WTC11 (cell line): ENCODE measurements around the gene JADE3. TPM values are rescaled to one million over a fixed set of nuclear protein-coding genes. Genes with fewer than 3 reads are reported as not detected.

Experiments used
- ATAC-seq: fragments of 200-7000 bp; cut with Tn5 transposase; 2 replicates; pipeline ENCODE4 v1.10.0; 2021; ENCODE audit warnings: mild to moderate bottlenecking, moderate library complexity
- CTCF ChIA-PET: fragments of 300-600 bp; sonication (Branson Sonifier 250); formaldehyde crosslinking; loops from one replicate; lab custom pipeline; 2021; ENCODE audit warnings: antibody characterized with exemption; lab: Charles Lee
- POLR2A ChIA-PET: fragments of 350-600 bp; sonication (Branson Sonifier 250); formaldehyde crosslinking; loops from one replicate; lab custom pipeline; 2021; ENCODE audit warnings: antibody characterized with exemption; lab: Charles Lee
- DNase-seq: peaks from one replicate; pipeline ENCODE4 v3.0.0; 2021; ENCODE audit warnings: low spot score
- H3K27ac Mint-ChIP-seq: 2 replicates; pipeline ENCODE4 v1.8.0; 2021; ENCODE audit warnings: mixed read lengths
- H3K27me3 Mint-ChIP-seq: 2 replicates; pipeline ENCODE4 v1.8.0; 2021; ENCODE audit warnings: low read depth, mild to moderate bottlenecking, moderate library complexity, mixed read lengths
- H3K36me3 Mint-ChIP-seq: 2 replicates; pipeline ENCODE4 v1.8.0; 2021; ENCODE audit warnings: mixed read lengths
- H3K4me1 Mint-ChIP-seq: 2 replicates; pipeline ENCODE4 v1.8.0; 2022; ENCODE audit warnings: mixed read lengths
- H3K4me3 Mint-ChIP-seq: 2 replicates; pipeline ENCODE4 v1.8.0; 2021; ENCODE audit warnings: mild to moderate bottlenecking, moderate library complexity, mixed read lengths
- H3K9me3 Mint-ChIP-seq: 2 replicates; pipeline ENCODE4 v1.8.0; 2021; ENCODE audit warnings: mixed read lengths
- ATF2 ChIP-seq: sonication (generic); formaldehyde crosslinking; IDR thresholded peaks from 2 replicates; pipeline ENCODE4 v1.8.1; 2022; ENCODE audit warnings: low read depth, missing genetic modification reagents, borderline replicate concordance
- CTCF ChIP-seq: fragments of 200-600 bp; IDR thresholded peaks from 2 replicates; pipeline ENCODE4 v1.8.0; 2022; ENCODE audit warnings: antibody characterized with exemption
- ELF4 ChIP-seq: sonication (generic); formaldehyde crosslinking; IDR thresholded peaks from 2 replicates; pipeline ENCODE4 v1.8.1; 2022; ENCODE audit warnings: low read depth, mild to moderate bottlenecking, moderate library complexity, missing genetic modification reagents
- HMGXB4 ChIP-seq: sonication (generic); formaldehyde crosslinking; IDR thresholded peaks from 2 replicates; pipeline ENCODE4 v1.8.1; 2023; ENCODE audit warnings: mild to moderate bottlenecking, moderate library complexity, missing genetic modification reagents
- IRF1 ChIP-seq: sonication (generic); formaldehyde crosslinking; IDR thresholded peaks from 2 replicates; pipeline ENCODE4 v1.8.0; 2023; ENCODE audit warnings: missing genetic modification reagents
- KAT7 ChIP-seq: sonication (generic); formaldehyde crosslinking; IDR thresholded peaks from 2 replicates; pipeline ENCODE4 v1.8.1; 2023; ENCODE audit warnings: missing genetic modification reagents, mild to moderate bottlenecking, borderline replicate concordance
- MAX ChIP-seq: sonication (generic); formaldehyde crosslinking; IDR thresholded peaks from 2 replicates; pipeline ENCODE4 v1.8.0; 2022; ENCODE audit warnings: mild to moderate bottlenecking, missing genetic modification reagents
- MLX ChIP-seq: sonication (generic); formaldehyde crosslinking; IDR thresholded peaks from 2 replicates; pipeline ENCODE4 v1.8.1; 2023; ENCODE audit warnings: mild to moderate bottlenecking, missing genetic modification reagents, moderate library complexity
- NFYB ChIP-seq: sonication (generic); formaldehyde crosslinking; conservative IDR thresholded peaks from 2 replicates; pipeline ENCODE4 v1.8.0; 2022; ENCODE audit warnings: low read depth, missing genetic modification reagents
- NR2C2 ChIP-seq: sonication (generic); formaldehyde crosslinking; IDR thresholded peaks from 2 replicates; pipeline ENCODE4 v1.8.0; 2022; ENCODE audit warnings: mild to moderate bottlenecking, missing genetic modification reagents
- NR3C1 ChIP-seq: sonication (generic); formaldehyde crosslinking; conservative IDR thresholded peaks from 2 replicates; pipeline ENCODE4 v1.8.1; 2023; ENCODE audit warnings: low read depth, mild to moderate bottlenecking, missing genetic modification reagents
- TEAD1 ChIP-seq: sonication (generic); formaldehyde crosslinking; IDR thresholded peaks from 2 replicates; pipeline ENCODE4 v1.8.0; 2022; ENCODE audit warnings: mild to moderate bottlenecking, missing genetic modification reagents
- TP53 ChIP-seq: sonication (generic); formaldehyde crosslinking; IDR thresholded peaks from 2 replicates; pipeline ENCODE4 v1.8.1; 2023; ENCODE audit warnings: mild to moderate bottlenecking, missing genetic modification reagents
- USF1 ChIP-seq: sonication (generic); formaldehyde crosslinking; IDR thresholded peaks from 2 replicates; pipeline ENCODE4 v1.8.0; 2022; ENCODE audit warnings: mild to moderate bottlenecking, missing genetic modification reagents
- ZNF317 ChIP-seq: sonication (generic); formaldehyde crosslinking; IDR thresholded peaks from 2 replicates; pipeline ENCODE4 v1.8.1; 2023; ENCODE audit warnings: low read depth, mild to moderate bottlenecking, moderate library complexity, missing genetic modification reagents, borderline replicate concordance
- ZNF671 ChIP-seq: fragments of 250-450 bp; sonication (Bioruptor Pico); IDR thresholded peaks from 2 replicates; pipeline ENCODE4 v1.8.0; 2021; ENCODE audit warnings: mild to moderate bottlenecking
- total RNA-seq: library from RNA; stranded (reverse); gene quantifications from 3 replicates; pipeline ENCODE4 v1.2.3, GENCODE V29; 2021
- TF ChIP-seq, protein P1 (sequence below): sonication (generic); formaldehyde crosslinking; IDR thresholded peaks from 2 replicates; pipeline ENCODE4 v1.8.1; 2022; ENCODE audit warnings: missing genetic modification reagents, borderline replicate concordance
- TF ChIP-seq, protein P2 (sequence below): sonication (generic); formaldehyde crosslinking; IDR thresholded peaks from 2 replicates; pipeline ENCODE4 v1.8.1; 2023; ENCODE audit warnings: mild to moderate bottlenecking, missing genetic modification reagents

Gene JADE3
- total RNA-seq, 1 experiment from 2014 or later: 19.2 TPM

GRCh38 chrX:46991664-46992063, 79.4 kb downstream of the JADE3 start:
- POLR2A ChIA-PET: no interaction called here
- CTCF ChIA-PET: no interaction called here
- peaks cover 13% of the 10 kb centered on the region; the same call in 1 of the 2 replicates for H3K36me3 Mint-ChIP-seq
- TF ChIP-seq CTCF (no peak), NR2C2 (CRISPR knock-in tag) (no peak)
- TF ChIP-seq, all 79 proteins: peak for 0
- Mint-ChIP-seq H3K4me3 (0 out of 2 replicates have a peak overlapping the region, but pooled peaks have one; percentile 24), H3K27me3 (no peaks in the 10 kb centered on the region), H3K9me3 (no peaks in the 10 kb centered on the region), H3K27ac (peak overlapping the region; percentile 76), H3K4me1 (peaks cover 31% of the 10 kb centered on the region)
- no peak for DNase-seq
- ATAC-seq: peak; percentile 32; the same call in 1 of the 2 replicates

GRCh38 chrX:46992070-46992469, 79.8 kb downstream of the JADE3 start:
- H3K27ac Mint-ChIP-seq: peak overlapping the region; percentile 76
- POLR2A ChIA-PET: no interaction called here
- CTCF ChIA-PET: no interaction called here
- peaks cover 13% of the 10 kb centered on the region; the same call in 1 of the 2 replicates for H3K36me3 Mint-ChIP-seq
- DNase-seq: no peak
- no peak for TF ChIP-seq HMGXB4 (CRISPR knock-in tag)
- no peak for TF ChIP-seq IRF1
- TF ChIP-seq, protein P1, sequence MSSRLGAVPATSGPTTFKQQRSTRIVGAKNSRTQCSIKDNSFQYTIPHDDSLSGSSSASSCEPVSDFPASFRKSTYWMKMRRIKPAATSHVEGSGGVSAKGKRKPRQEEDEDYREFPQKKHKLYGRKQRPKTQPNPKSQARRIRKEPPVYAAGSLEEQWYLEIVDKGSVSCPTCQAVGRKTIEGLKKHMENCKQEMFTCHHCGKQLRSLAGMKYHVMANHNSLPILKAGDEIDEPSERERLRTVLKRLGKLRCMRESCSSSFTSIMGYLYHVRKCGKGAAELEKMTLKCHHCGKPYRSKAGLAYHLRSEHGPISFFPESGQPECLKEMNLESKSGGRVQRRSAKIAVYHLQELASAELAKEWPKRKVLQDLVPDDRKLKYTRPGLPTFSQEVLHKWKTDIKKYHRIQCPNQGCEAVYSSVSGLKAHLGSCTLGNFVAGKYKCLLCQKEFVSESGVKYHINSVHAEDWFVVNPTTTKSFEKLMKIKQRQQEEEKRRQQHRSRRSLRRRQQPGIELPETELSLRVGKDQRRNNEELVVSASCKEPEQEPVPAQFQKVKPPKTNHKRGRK (CRISPR knock-in tag): no peak
- TF ChIP-seq NFYB (CRISPR knock-in tag): no peak
- no peak for TF ChIP-seq ZNF317 (CRISPR knock-in tag)
- TF ChIP-seq TP53 (CRISPR knock-in tag): no peak
- no peak for TF ChIP-seq KAT7 (CRISPR knock-in tag)
- TF ChIP-seq ZNF671 (CRISPR knock-in tag): no peak
- TF ChIP-seq, protein P2, sequence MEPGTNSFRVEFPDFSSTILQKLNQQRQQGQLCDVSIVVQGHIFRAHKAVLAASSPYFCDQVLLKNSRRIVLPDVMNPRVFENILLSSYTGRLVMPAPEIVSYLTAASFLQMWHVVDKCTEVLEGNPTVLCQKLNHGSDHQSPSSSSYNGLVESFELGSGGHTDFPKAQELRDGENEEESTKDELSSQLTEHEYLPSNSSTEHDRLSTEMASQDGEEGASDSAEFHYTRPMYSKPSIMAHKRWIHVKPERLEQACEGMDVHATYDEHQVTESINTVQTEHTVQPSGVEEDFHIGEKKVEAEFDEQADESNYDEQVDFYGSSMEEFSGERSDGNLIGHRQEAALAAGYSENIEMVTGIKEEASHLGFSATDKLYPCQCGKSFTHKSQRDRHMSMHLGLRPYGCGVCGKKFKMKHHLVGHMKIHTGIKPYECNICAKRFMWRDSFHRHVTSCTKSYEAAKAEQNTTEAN (CRISPR knock-in tag): no peak
- no peak for TF ChIP-seq ELF4
- TF ChIP-seq MAX (CRISPR knock-in tag): no peak
- no peak for TF ChIP-seq TEAD1 (CRISPR knock-in tag)
- TF ChIP-seq MLX (CRISPR knock-in tag): no peak
- no peak for TF ChIP-seq NR3C1
- no peak for TF ChIP-seq ATF2
- no peak for TF ChIP-seq USF1 (CRISPR knock-in tag)
- TF ChIP-seq, all 79 proteins: peak for 0
- peak; percentile 57 for ATAC-seq
- no peaks in the 10 kb centered on the region for H3K9me3 Mint-ChIP-seq
- H3K4me3 Mint-ChIP-seq: peak overlapping the region; percentile 24; the same call in 1 of the 2 replicates
- H3K4me1 Mint-ChIP-seq: peaks cover 31% of the 10 kb centered on the region
- no peaks in the 10 kb centered on the region for H3K27me3 Mint-ChIP-seq
